Tibial nerve (tissue), 4 donors: ENCODE data around the gene MEPCE.

Experiments used
- CTCF ChIP-seq, 5 experiments: fragments of 200-600 bp in 3 of 5; fragments of 450-650 bp in 2 of 5; sonication (generic) in 3 of 5; IDR thresholded peaks; one replicate each; pipeline ENCODE4 v1.5.1; 2016 to 2019; ENCODE audit warnings: antibody characterized with exemption in 5 of 5, mild to moderate bottlenecking in 3 of 5, moderate library complexity in 2 of 5
- EP300 ChIP-seq, 2 donors: sonication (generic); formaldehyde crosslinking; IDR thresholded peaks; one replicate each; pipeline ENCODE4 v1.6.1; 2017; ENCODE audit warnings: antibody characterized with exemption in 2 of 2, mild to moderate bottlenecking in 1 of 2
- POLR2A ChIP-seq, 2 donors: fragments of 450-650 bp; IDR thresholded peaks; one replicate each; pipeline ENCODE4 v1.6.1; 2017; ENCODE audit warnings: antibody characterized with exemption in 2 of 2, mild to moderate bottlenecking in 2 of 2, moderate library complexity in 2 of 2

GRCh38 chr7:100390286-100391009 is 39.2 kb upstream of the MEPCE start:
- TF ChIP-seq POLR2A (IDR thresholded peaks at IDR 0.05) (no peak), CTCF (IDR thresholded peaks at IDR 0.05) (no peak), EP300 (IDR thresholded peaks at IDR 0.05) (no peak)
